GM12872 (cell line): ENCODE results near the gene KRTAP22-2.

Experiments used
- CTCF ChIP-seq: IDR thresholded peaks from 3 replicates; pipeline ENCODE4 v1.5.1; 2011; ENCODE audit warnings: low read depth, mild to moderate bottlenecking, low read length, moderate library complexity; ENCODE audit not compliant: insufficient read depth

The KRTAP22-2 gene

GRCh38 chr21:30590297-30590696, at the start of gene KRTAP22-2:
Gene KRTAP22-2, minus strand, starts transcription at chr21:30590397.
- TF ChIP-seq CTCF: no peak

- TF ChIP-seq CTCF: no peak
Observed at GRCh38 chr21:30638686-30639085, 48.5 kb upstream of the KRTAP22-2 start.

- TF ChIP-seq CTCF: no peak
Observed at GRCh38 chr21:30634906-30635305, 44.7 kb upstream of the KRTAP22-2 start, which contains the start of gene KRTAP20-2. Gene KRTAP20-2, plus strand, starts transcription at chr21:30635206. Its CDS starts 58 bp downstream, at chr21:30635264.

GRCh38 chr21:30629200-30629599, 39.0 kb upstream of the KRTAP22-2 start:
- no peak for TF ChIP-seq CTCF

- no peak for TF ChIP-seq CTCF
Observed at GRCh38 chr21:30628109-30628508, 37.9 kb upstream of the KRTAP22-2 start.

- TF ChIP-seq CTCF: no peak
Observed at GRCh38 chr21:30625449-30626165, 35.4 kb upstream of the KRTAP22-2 start.

- TF ChIP-seq CTCF: no peak
Observed at GRCh38 chr21:30623362-30623761, 33.2 kb upstream of the KRTAP22-2 start.

- no peak for TF ChIP-seq CTCF
Observed at GRCh38 chr21:30620522-30620921, 30.3 kb upstream of the KRTAP22-2 start, which contains the start of gene KRTAP20-4. Gene KRTAP20-4, plus strand, starts transcription at chr21:30620627.
